Measurements from ENCODE around the gene ATRN.

ATRN gene

GRCh38 chr20:3679749-3680700 is 209.2 kb downstream of the ATRN start:
- no peak for DNase-seq

- DNase-seq, result no peak
Measured at GRCh38 chr20:3680701-3681351, 210.0 kb downstream of the ATRN start.

- no peak for DNase-seq
Measured at GRCh38 chr20:3681352-3681930, 210.6 kb downstream of the ATRN start.

GRCh38 chr20:3681931-3682781 is 211.3 kb downstream of the ATRN start, which contains the start of gene ADAM33:
TSS of gene ADAM33 (minus strand) at chr20:3682010. CDS start at chr20:3682004, 6 bp downstream.
- no peak for DNase-seq

GRCh38 chr20:3685341-3685740 is 214.5 kb downstream of the ATRN start:
- no peak for DNase-seq

- DNase-seq, result no peak
Measured at GRCh38 chr20:3686421-3686820, 215.6 kb downstream of the ATRN start.

GRCh38 chr20:3686867-3687321 is 216.1 kb downstream of the ATRN start:
- DNase-seq, result no peak

GRCh38 chr20:3687655-3688054 is 216.8 kb downstream of the ATRN start:
- no peak for DNase-seq

- DNase-seq, result no peak
Measured at GRCh38 chr20:3689978-3690377, 219.2 kb downstream of the ATRN start.

- DNase-seq, result no peak
Measured at GRCh38 chr20:3690413-3690812, 219.6 kb downstream of the ATRN start.

- DNase-seq, result no peak
Measured at GRCh38 chr20:3691306-3691705, 220.5 kb downstream of the ATRN start.

- DNase-seq, result no peak
Measured at GRCh38 chr20:3691897-3692296, 221.1 kb downstream of the ATRN start.

- no peak for DNase-seq
Measured at GRCh38 chr20:3692706-3693294, 222.0 kb downstream of the ATRN start.

GRCh38 chr20:3693376-3693775 is 222.6 kb downstream of the ATRN start:
- DNase-seq, result no peak

- no peak for DNase-seq
Measured at GRCh38 chr20:3694864-3695263, 224.0 kb downstream of the ATRN start.

- no peak for DNase-seq
Measured at GRCh38 chr20:3696200-3696599, 225.4 kb downstream of the ATRN start.

- no peak for DNase-seq
Measured at GRCh38 chr20:3696745-3697587, 226.1 kb downstream of the ATRN start.

- DNase-seq, result no peak
Measured at GRCh38 chr20:3697588-3698305, 226.9 kb downstream of the ATRN start.

- DNase-seq, result no peak
Measured at GRCh38 chr20:3698591-3699001, 227.8 kb downstream of the ATRN start.

- DNase-seq, result no peak
Measured at GRCh38 chr20:3699037-3699436, 228.2 kb downstream of the ATRN start.
